Left kidney (tissue), 2 donors: ENCODE data around the gene AFAP1. TPM values are rescaled to one million over a fixed set of nuclear protein-coding genes. Genes with fewer than 3 reads are reported as not detected.

Source experiments
- DNase-seq: peaks from one replicate; pipeline ENCODE4 v3.0.0-alpha.2; 2013
- polyA plus RNA-seq: library from polyadenylated mRNA; unstranded; fragments of 120-200 nt; gene quantifications from one replicate; pipeline ENCODE4 v1.2.1, GENCODE V29; 2013; ENCODE audit not compliant: insufficient read length

The AFAP1 gene
- polyA plus RNA-seq, 1 donor: 21.7 TPM

DNA sequence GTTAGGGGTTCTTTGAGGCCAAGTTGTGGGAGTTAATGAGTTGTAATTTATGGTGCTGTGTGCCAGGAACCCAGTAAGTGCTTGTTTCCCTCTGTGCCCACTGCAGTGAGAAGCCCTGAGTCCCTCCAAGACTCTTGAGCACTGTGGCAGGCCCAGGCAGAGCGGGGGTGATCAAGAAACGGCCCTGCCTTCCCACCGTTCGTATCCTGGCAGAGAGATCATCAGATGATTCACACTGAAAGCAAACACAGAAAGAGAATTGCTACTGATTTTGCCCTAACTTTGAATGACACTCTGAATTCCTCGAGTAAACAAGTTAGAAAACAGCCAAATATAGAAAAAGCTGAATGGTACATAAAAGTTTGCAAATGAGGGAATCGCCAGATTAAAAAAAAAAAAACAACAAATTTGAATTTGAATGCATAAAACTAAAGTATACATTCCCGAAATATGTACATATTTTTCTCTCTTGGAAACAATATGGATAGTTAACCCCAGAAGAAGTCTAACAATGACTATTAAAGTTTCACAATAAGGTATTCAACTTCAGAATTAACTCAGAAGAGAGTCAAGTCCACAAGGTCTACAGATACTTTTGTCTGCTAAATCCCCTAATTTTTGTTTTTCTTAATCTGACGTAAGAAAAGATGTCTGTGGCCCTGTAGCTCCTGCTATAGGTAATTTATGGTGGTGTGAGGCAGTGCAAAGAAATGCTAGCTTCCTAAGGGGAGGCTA lies 71.8 kb downstream of the AFAP1 start:
- DNase-seq: no peak

DNA sequence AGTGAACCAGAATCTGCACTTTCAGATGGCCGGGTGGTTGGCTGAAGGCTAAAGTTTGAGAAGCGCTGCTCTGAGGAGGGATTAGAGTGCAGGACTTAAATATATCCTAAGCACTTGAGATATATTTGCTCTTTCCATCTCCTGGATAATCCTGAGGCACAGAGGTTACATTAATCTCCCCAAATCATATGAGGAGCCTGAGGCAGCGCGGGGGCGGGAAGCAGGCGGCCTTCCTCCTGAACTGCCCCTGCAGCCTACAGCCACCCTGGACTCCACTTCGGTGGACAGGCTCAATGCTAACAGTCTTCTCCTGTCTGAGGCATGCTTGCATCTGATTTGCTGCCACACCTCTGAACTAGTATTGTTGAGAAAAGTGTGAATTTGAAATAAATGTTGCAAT lies 72.5 kb downstream of the AFAP1 start:
- DNase-seq: no peak

DNA sequence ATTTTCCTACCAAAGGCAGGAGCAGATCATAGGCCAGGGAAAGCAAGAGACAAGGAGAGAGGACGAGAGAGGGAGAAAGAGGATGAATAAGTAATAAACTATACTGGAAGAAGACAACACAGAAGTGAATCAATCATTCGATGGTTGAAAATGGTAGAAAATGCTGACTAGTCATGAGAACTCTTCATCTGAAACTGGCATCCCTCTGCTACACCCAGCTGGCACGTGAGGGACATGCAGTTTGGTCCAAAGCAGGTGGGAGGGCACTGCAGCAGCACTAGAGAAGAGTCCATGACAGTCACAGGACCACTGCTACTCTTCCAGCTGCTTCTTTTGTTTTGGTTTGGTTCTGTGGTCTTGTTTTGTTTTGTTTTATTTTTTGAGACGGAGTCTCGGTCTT lies 74.1 kb downstream of the AFAP1 start:
- DNase-seq: no peak

DNA sequence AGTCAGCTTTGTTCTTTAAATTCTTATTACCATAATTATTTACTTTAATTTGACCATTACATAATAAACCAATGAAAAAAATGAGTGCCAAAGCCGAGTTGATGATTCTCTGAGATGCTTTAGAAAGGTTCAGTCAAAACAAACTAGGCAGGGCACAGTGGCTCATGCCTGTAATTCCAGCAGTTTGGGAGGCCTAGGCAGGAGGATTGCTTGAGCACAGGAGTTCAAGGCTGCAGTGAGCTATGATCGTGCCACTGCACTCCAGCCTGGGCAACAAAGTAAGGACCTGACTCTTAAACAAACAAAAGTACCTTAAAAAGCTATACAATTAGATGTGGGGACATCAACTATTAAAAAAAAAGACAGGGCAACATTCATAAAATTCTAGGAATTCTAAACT lies 75.0 kb downstream of the AFAP1 start:
- no peak for DNase-seq

DNA sequence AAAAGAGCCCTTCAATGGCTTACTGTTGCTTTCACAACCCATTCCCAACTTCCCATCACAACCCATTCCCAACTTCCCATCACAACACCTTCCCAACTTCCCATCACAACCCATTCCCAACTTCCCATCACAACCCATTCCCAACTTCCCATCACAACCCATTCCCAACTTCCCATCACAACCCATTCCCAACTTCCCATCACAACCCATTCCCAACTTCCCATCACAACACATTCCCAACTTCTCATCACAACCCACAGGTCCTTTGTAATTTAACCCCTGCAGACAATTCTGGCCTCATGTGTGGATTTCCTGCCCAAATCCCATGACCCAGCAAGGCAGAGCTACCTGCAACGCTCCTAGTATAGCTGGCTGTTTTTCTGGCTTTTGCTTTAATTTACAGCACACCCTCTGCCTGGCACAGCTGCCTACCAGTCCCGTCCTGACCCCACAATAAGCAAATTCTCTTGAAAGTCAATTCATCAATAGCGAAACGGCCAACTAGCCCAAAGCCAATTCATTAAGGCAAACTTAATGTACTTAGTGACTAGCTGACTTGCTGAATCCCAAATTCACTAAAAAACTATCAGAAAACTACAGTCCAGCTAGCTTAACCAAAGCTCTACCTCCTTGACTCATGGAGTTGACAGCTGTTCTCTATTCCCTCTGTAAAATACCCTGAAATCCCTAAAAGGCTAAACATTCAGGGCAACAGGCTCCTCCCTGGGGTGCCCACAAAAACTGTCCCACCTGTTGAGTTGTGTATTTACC lies 75.6 kb downstream of the AFAP1 start:
- DNase-seq: no peak

DNA sequence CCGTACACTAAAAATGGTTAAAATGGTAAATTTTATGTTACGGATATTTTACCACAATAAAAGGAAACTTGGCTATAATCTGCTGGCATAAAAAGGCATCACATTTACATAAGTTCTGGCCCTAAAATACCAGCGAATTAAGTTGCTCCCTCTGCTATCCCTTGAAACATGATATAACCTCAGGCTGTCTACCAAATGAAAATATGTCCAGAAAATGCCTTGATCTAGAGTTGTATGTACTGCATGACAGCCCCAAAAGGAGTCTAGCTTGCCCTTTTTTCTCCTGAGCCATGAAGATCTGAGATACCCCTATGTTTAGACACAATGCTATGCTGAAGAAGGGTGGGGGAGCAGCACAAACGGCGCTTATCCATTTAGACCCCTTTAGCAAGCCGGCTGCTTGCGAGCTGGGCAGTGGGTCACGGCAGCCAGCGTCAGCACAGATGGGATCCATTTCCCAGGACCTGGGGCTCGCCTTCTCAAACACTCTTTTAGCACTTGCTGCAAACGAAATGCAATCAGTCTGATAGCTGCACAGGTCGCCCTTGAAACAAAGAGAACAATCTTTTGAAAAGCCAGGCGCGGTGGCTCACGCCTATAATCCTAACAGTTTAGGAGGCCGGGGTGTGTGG lies 77.0 kb downstream of the AFAP1 start:
- DNase-seq: no peak

DNA sequence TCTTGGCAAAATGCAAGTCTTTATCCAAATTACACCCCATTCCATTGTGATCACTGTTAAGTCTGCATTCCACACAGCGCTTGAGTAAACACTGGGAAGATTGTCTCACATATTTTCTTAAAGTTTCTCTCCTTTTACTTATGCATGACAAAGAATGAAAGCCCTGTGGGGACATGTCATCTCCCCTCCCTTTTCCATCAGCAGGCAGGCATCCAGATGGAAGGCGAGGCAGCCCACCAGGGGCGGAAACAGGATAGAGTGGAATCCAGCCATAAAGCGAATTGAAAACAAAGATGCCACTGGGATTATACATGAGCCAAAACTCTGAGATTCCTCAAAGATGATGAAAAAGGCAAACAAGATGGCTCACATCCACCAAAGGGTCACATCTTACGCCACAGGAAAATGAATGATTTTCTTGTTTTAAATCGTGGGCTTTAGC lies 78.2 kb downstream of the AFAP1 start:
- no peak for DNase-seq

DNA sequence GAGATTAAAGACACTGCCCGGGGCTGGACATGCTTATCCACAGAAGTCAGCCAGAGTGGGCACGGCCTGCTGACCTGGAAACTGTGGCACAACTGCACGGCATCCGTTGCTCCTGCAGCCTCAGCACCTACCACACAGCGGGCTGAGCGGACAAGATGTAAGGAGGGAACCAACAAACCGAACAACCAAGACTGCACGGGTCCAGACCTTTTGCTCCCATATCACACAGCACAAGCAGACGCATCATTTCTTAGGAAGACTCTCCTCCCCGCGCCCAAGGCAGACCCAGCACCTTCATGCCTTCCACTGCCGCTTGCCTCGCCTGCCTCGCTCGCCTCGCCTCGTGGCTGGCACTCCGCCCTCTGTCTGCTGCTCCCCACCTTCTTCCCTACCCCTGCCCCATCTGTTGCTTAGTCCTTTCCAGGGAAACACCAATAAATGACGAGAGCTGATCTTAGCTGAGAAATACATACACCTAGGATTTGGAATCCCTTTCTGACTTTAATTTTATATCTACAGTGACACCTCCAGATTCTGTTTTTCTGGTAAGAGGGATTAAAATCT lies 79.0 kb downstream of the AFAP1 start:
- no peak for DNase-seq

DNA sequence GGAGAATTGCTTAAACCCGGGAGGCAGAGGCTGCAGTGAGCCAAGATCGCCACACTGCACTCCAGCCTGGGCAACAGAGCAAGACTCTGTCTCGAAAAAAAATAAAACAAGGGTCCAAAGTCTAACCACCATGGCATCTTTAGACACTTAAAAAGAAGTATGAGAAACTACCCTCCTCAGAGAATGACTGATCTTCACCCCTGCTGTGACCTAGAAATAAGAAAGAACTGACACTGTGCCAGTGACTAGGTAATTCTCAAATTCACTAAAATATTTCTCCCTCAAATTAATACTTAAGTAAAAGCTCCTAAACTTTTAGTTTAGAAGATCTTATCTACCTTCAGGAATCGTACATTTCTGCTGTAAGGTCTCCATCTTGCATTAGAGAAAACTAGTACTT lies 80.3 kb downstream of the AFAP1 start:
- no peak for DNase-seq

DNA sequence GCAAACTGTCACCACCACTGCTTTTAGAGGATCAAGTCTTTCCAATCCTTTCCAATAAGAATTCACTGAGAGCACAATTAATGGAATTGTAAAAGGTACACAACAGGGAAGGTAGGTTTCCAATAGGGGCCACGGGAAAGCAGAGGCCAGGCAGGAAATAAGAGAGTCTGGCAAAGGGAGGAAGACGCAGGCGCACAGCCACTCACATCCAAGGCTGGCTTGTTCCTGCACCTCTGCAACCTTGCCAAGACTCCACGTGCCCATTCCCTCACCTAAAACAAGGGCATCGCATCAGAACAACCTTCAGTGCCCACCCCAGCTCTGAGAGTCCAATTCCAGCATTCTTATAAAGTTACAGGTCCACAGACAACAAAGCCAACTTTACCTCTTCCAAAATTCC lies 81.2 kb downstream of the AFAP1 start:
- DNase-seq: no peak

DNA sequence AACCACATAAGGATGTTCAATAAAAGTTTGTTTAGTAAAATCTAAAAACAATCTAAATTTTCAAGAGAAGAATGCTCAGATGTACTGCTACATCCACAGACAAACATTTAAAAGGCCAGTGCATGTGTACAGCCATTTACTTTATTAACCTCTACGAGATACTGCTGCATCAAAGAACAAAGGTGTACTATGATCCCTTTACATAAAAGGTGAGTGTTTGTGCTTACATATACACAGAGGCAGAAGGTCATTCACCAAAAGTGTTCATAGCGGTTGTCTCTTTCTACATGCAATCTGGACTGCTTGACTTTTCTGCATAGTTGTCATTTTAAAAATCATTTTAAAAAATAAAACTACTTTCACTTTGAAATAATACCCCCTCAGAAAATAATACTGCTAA lies 81.7 kb downstream of the AFAP1 start:
- no peak for DNase-seq

DNA sequence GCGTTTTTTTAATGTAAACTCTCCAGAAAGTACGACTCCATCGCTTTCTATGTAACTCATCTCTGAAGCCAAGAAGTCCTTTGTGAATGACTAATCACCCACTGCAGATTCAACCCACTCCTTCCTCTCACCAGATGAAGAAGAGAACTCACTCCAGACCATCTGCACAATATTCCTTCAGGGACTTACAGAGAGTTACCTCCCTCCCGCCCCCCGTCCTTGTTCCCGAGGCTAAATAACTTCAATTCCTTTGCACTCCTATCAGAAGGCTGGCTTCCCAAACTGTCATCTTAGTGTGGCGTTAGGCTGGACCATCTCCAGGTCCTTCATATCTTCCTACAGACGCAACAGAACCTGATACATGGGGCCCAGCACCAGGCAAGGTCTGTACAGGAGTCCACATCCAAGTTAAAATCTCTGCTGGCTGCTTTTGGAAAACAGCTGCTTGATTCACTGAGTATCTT lies 82.4 kb downstream of the AFAP1 start:
- DNase-seq: no peak

DNA sequence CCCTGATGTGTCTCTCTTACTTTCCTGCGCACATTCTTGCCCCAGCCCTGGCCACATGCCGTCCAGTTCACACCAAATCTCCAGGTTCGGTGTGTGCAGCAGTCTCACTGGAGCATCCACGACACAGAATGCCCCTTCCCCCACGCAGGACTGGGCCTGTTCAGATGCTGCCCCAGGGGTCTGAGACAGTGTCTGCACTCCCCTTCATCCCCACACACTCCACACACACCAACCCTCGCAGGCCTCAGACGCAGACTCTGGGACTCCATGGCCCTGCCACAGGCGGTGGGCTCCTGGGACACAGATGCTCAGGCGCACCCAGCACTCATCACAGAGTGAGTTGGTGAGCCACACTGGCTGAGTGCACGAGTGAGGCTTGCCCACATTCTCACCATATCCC lies 83.9 kb downstream of the AFAP1 start:
- no peak for DNase-seq

DNA sequence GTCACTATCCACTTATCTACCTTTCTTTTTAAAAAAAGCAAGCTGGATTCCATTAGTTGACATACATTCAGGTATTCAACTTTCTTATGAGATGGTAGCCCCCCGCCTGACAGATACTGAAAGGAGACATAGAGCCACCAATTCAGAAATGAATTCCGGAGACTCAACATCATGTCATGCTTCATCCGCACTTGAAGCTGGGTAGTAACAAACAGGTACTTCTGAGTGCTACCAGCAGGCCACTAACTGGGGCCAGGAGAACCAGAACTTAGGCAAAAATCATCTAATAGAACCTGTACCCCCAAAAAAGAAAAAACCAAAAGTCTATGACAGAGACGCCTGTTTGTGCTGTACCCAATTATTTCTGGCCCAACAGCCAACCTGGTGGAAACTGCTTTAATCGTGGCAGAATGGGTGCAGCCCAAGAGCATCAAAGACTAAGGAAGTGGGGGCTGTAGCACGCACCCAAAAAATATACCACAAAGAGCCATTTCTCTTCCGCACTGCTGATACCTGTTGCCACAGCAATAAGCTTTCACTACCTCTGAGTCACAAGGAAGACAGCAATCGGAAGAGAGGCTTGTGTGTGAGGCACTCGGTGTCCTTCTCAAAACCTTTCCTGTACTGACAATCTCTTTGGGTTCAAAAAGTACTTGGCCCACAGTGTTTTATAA lies 84.8 kb downstream of the AFAP1 start:
- DNase-seq: no peak

DNA sequence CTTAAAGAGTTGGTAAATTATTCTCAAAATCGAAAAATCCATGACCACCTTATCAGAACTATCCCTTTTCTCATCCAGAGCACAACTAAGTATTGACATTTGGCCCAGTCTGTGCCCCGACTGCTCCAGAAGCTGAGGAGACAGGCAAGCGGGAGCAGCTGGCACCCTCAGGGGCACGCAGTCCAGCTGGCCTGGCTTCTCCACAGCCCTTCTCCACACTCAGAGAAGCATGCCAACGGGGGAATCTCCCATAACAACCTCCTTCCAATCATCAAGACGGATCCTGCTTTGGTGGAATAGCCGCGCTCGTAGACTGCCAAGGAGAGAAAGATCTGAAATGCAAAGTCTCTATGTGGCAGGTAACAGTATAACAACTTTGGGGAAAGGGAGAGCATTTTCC lies 85.4 kb downstream of the AFAP1 start:
- DNase-seq: no peak

DNA sequence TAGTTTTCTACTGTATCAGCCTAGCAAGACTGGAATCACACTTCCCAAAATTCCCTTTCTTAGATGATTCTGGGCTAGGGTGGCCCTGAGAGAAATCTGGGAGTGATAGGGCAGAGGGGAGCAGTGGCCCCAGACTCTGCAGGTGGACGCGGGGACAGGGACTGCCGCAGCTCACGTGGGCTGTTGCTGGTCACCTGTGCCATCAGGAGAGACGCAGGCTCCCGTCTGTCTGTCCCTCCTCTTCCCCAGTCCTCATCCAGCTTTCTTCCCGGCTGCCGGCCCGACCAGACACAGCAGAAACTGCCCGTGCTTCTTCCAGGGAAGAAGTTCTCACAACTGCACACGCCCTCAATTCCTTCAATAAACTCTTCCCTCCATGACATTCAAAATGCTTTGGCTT lies 86.4 kb downstream of the AFAP1 start:
- no peak for DNase-seq

DNA sequence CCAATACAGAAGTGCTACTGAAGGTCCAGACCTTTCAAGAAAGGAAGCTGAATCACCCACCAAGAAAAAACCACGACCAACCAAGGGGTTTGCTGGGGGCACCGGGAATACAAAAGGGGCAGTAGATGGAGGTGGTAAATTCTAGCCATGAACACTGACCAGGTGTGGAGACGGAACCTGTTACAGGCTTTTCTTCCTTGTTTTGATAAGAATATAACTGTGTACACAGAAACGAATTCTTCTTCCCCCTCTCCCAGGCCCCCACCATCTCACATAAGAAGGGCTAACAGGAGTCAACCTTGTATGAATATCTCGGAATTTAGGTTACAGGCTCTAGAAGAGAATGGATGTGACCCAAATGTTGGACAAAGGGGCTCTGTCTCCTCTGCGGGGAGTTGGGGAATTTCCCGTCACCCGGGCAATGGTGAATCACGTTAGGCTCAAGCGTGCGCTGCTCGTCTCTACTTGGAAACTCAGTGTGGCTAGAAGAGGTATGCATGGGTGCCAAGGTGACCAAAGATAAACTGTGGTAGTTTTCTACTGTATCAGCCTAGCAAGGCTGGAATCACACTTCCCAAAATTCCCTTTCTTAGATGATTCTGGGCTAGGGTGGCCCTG lies 87.0 kb downstream of the AFAP1 start:
- no peak for DNase-seq

DNA sequence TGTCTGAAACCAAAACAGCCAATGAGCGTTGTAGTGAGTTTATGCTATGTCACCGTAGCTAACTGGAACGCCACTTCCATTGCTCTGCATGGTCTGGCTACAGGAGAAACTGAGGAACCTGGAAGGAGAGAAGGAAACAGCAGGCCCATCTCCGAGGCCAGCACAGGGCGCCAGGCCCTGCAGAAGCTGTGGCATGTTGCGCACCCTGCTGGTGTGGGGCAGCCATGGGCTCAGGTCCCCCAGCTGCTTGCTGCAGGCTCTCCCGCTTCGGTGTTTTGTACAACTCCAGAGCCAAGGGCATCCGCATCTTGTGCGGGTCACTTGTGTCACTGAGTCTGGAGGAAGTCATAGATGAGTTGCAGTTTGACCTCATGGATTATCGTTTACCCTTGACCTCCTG lies 89.2 kb downstream of the AFAP1 start:
- DNase-seq: no peak

DNA sequence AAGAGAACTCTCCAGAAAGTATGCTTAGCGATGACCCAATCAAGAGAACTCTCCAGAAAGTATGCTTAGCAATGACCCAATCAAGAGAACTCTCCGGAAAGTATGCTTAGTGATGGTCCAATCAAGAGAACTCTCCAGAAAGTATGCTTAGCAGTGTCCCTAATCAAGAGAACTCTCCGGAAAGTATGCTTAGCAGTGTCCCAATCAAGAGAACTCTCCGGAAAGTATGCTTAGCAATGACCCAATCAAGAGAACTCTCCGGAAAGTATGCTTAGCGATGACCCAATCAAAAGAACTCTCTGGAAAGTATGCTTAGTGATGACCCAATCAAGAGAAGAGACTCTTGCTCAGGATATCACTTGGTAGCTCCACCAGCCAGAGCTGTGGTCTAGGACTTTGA lies 92.5 kb downstream of the AFAP1 start:
- no peak for DNase-seq

DNA sequence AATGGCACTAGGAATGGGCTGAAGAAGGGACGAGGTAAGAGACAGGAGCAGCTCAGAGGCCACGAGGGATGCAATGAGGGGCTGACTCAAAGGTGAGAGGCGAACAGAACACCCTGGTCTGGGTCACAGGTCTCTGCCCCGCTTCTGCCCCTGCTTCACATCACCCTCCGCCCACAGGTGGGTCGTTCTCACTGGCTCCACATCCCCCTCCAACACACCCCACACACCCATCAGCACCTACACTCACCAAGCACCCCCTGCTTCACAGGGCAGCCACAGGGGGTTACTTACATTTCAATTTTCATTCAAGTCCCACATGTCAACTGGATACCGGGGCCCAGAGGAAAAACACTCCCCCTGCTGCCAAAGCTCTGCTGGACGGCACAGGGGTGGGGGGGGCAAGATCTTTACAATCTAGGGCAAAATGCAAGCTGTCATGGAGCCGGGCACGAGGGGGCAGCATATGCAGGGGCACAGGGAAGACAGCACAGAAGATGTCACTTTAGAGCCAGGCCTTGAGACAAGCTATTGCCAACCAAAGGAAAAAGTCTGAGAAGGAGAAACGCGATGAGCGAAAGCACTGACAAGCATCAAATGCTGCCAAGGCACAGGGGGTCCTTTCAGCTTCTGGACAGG lies 94.0 kb downstream of the AFAP1 start:
- no peak for DNase-seq

DNA sequence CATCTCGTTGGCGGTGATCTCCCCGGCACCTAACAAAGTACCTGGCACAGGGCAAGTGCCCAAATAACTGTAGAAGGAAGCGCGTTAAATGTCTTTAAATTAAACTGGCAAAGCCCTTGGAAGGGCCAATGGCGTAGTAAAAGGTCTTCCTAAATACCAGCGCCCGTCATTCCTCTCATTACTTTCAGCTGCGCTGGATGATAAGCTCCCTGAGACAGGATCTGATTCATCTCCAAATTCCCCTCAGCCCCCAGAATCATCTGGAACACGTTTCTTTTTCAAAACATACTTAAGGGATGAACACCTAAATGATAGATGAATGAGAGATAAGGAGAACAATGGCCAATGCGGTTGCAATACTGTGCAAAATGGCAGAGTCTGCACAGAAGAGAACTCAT lies 95.1 kb downstream of the AFAP1 start:
- DNase-seq: no peak
